K562 (cell line): ENCODE data around the gene NFYC. TPM values are rescaled to one million over a fixed set of nuclear protein-coding genes. Genes with fewer than 3 reads are reported as not detected.

Experiments used
- BHLHE40 ChIP-seq: IDR thresholded peaks from 2 replicates; pipeline ENCODE4 v1.6.1; 2011; ENCODE audit warnings: low read length, improper control_type of control experiment
- CTBP1 ChIP-seq: fragments of 450-650 bp; IDR thresholded peaks from 2 replicates; pipeline ENCODE4 v1.6.1; 2016; ENCODE audit warnings: borderline replicate concordance
- GABPB2 ChIP-seq: fragments of 250-450 bp; sonication (Bioruptor Pico); conservative IDR thresholded peaks from 2 replicates; pipeline ENCODE4 v1.5.1; 2021; ENCODE audit warnings: mild to moderate bottlenecking
- HDGF ChIP-seq: fragments of 450-650 bp; IDR thresholded peaks from 2 replicates; pipeline ENCODE4 v1.6.1; 2016
- STAG1 ChIP-seq: sonication (generic); formaldehyde crosslinking; IDR thresholded peaks from 2 replicates; pipeline ENCODE4 v1.5.0; 2020; ENCODE audit warnings: missing genetic modification reagents, borderline replicate concordance
- TAF7 ChIP-seq: fragments of 450-650 bp; IDR thresholded peaks from 2 replicates; pipeline ENCODE4 v1.6.1; 2016; ENCODE audit warnings: missing genetic modification characterization, missing compliant biosample characterization
- TFAM ChIP-seq: fragments of 250-450 bp; sonication (Bioruptor Pico); conservative IDR thresholded peaks from 2 replicates; pipeline ENCODE4 v1.5.0; 2021; ENCODE audit warnings: mild to moderate bottlenecking, moderate library complexity
- polyA plus RNA-seq, 8 experiments: library from polyadenylated mRNA; depleted of rRNA in 4 of 8; stranded (reverse) in 5 of 8; unstranded in 3 of 8; fragments of >200 nt; fragmentation: Nextera tagmentation in 2 of 8; fragmentation: Illumina TruSeq in 1 of 8; extraction: Ambion mirVana in 2 of 8; extraction: Trizol in 1 of 8; gene quantifications; 2 replicates each; pipeline versions ENCODE4 v1.2.1 to v1.2.3, GENCODE V29; 2011 to 2014; ENCODE audit warnings: inconsistent platforms in 1 of 8, missing spikeins in 1 of 8
- total RNA-seq, 7 experiments: library from RNA; depleted of rRNA in 6 of 7; stranded (reverse); fragments of >200 nt in 6 of 7; fragmentation: Illumina TruSeq in 2 of 7; extraction: Trizol in 2 of 7; gene quantifications; 2 replicates each; pipeline versions ENCODE4 v1.2.1 to v1.2.3, GENCODE V29; 2011 to 2021; ENCODE audit warnings: low replicate concordance in 1 of 7
- TF ChIP-seq, protein P1 (sequence below), 2 experiments: fragments of 450-650 bp in 1 of 2; sonication (generic) in 1 of 2; formaldehyde crosslinking in 1 of 2; IDR thresholded peaks; 2 replicates each; pipeline versions ENCODE4 v1.7.1 to v1.9.0; 2016 to 2022; ENCODE audit warnings: inconsistent platforms in 1 of 2, mild to moderate bottlenecking in 1 of 2, missing genetic modification reagents in 1 of 2
- TF ChIP-seq, protein P2 (sequence below): IDR thresholded peaks from 2 replicates; pipeline ENCODE4 v1.6.1; 2016; ENCODE audit warnings: missing genetic modification characterization, missing compliant biosample characterization
- TF ChIP-seq, protein P3 (sequence below): fragments of 450-650 bp; IDR thresholded peaks from 2 replicates; pipeline ENCODE4 v1.6.1; 2017; ENCODE audit warnings: antibody characterized with exemption, mild to moderate bottlenecking

NFYC gene
- total and polyA plus RNA-seq, 9 of the 15 experiments (the other 6 are each of a cell fraction or from before 2014, with no cell fraction given), result 4.8 to 59.8 (median 41.1) TPM

DNA sequence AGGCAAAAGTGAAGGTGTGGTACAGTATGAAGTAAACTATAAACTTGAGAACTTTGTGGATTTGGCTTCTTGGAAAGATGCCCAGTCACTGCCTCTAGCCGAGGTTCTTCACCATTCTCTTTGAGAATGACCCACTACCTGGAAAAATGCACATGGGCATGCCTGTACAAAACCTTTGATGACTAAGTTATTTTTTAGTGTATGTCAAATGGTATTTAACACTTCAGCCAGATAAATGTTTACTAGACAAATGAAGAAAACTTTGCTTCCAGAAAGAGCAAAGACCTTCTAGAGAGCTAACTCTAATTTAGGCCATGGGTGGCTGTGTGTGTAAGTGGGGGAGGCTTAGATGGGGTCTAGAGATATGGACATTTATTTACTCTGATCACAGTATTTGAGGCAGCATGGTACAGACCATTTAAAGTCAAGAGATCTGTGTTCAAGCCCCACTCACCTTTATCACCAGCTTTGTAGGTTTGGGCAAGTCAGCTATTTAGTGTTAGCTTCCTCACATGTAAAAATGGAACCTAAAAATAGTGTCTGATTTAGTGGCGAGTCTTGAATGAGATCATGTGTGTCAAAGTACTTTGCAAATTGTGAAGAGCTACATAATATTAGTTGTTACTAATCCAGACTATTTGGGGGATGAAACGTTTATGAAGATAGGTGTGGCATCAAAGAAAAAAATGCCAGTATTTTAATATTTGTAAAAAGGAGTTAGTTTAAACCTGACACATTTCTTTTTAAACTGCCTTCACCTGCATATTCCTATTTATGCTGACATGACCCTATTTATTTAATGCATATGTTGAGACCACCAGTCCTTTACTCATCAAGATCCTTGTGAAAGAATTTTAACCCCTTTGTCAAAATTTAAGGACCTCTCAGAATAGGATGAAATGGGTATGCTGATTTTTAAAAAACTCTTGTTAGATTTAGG, 20.2 kb downstream of the NFYC start (continued):
- TF ChIP-seq, protein P1, sequence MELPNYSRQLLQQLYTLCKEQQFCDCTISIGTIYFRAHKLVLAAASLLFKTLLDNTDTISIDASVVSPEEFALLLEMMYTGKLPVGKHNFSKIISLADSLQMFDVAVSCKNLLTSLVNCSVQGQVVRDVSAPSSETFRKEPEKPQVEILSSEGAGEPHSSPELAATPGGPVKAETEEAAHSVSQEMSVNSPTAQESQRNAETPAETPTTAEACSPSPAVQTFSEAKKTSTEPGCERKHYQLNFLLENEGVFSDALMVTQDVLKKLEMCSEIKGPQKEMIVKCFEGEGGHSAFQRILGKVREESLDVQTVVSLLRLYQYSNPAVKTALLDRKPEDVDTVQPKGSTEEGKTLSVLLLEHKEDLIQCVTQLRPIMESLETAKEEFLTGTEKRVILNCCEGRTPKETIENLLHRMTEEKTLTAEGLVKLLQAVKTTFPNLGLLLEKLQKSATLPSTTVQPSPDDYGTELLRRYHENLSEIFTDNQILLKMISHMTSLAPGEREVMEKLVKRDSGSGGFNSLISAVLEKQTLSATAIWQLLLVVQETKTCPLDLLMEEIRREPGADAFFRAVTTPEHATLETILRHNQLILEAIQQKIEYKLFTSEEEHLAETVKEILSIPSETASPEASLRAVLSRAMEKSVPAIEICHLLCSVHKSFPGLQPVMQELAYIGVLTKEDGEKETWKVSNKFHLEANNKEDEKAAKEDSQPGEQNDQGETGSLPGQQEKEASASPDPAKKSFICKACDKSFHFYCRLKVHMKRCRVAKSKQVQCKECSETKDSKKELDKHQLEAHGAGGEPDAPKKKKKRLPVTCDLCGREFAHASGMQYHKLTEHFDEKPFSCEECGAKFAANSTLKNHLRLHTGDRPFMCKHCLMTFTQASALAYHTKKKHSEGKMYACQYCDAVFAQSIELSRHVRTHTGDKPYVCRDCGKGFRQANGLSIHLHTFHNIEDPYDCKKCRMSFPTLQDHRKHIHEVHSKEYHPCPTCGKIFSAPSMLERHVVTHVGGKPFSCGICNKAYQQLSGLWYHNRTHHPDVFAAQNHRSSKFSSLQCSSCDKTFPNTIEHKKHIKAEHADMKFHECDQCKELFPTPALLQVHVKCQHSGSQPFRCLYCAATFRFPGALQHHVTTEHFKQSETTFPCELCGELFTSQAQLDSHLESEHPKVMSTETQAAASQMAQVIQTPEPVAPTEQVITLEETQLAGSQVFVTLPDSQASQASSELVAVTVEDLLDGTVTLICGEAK (IDR thresholded peaks at IDR 0.05), result 0 out of 2 replicates have a peak, but pooled peaks have one; percentile 8
- TF ChIP-seq, protein P1 (CRISPR knock-in tag; IDR thresholded peaks at IDR 0.05), result no peak
- TF ChIP-seq TAF7 (tag) (no peak), BHLHE40 (no peak), GABPB2 (no peak), HDGF (no peak), STAG1 (CRISPR knock-in tag) (no peak), CTBP1 (peak; percentile 44; the same call in 1 of the 2 replicates), TFAM (no peak)
- TF ChIP-seq, protein P2, sequence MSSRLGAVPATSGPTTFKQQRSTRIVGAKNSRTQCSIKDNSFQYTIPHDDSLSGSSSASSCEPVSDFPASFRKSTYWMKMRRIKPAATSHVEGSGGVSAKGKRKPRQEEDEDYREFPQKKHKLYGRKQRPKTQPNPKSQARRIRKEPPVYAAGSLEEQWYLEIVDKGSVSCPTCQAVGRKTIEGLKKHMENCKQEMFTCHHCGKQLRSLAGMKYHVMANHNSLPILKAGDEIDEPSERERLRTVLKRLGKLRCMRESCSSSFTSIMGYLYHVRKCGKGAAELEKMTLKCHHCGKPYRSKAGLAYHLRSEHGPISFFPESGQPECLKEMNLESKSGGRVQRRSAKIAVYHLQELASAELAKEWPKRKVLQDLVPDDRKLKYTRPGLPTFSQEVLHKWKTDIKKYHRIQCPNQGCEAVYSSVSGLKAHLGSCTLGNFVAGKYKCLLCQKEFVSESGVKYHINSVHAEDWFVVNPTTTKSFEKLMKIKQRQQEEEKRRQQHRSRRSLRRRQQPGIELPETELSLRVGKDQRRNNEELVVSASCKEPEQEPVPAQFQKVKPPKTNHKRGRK (tag), result no peak
- TF ChIP-seq, protein P3, sequence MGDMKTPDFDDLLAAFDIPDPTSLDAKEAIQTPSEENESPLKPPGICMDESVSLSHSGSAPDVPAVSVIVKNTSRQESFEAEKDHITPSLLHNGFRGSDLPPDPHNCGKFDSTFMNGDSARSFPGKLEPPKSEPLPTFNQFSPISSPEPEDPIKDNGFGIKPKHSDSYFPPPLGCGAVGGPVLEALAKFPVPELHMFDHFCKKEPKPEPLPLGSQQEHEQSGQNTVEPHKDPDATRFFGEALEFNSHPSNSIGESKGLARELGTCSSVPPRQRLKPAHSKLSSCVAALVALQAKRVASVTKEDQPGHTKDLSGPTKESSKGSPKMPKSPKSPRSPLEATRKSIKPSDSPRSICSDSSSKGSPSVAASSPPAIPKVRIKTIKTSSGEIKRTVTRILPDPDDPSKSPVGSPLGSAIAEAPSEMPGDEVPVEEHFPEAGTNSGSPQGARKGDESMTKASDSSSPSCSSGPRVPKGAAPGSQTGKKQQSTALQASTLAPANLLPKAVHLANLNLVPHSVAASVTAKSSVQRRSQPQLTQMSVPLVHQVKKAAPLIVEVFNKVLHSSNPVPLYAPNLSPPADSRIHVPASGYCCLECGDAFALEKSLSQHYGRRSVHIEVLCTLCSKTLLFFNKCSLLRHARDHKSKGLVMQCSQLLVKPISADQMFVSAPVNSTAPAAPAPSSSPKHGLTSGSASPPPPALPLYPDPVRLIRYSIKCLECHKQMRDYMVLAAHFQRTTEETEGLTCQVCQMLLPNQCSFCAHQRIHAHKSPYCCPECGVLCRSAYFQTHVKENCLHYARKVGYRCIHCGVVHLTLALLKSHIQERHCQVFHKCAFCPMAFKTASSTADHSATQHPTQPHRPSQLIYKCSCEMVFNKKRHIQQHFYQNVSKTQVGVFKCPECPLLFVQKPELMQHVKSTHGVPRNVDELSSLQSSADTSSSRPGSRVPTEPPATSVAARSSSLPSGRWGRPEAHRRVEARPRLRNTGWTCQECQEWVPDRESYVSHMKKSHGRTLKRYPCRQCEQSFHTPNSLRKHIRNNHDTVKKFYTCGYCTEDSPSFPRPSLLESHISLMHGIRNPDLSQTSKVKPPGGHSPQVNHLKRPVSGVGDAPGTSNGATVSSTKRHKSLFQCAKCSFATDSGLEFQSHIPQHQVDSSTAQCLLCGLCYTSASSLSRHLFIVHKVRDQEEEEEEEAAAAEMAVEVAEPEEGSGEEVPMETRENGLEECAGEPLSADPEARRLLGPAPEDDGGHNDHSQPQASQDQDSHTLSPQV, result peak; percentile 73; the same call in 1 of the 2 replicates
